CD4-positive, alpha-beta T cell treated with Interleukin-17A for 1 hour (primary cell): ENCODE results near the gene RELN.

Source experiments
- DNase-seq: peaks from one replicate; pipeline ENCODE4 v3.0.0-alpha.2; 2020

The RELN gene

GRCh38 chr7:103889451-103889850 lies 100.0 kb downstream of the RELN start:
- no peak for DNase-seq

GRCh38 chr7:103888603-103889153 lies 100.8 kb downstream of the RELN start:
- no peak for DNase-seq

- DNase-seq = no peak
Measured at GRCh38 chr7:103887853-103888602, 101.4 kb downstream of the RELN start.

- DNase-seq = no peak
Measured at GRCh38 chr7:103887050-103887449, 102.4 kb downstream of the RELN start.

- no peak for DNase-seq
Measured at GRCh38 chr7:103879928-103880600, 109.4 kb downstream of the RELN start.

GRCh38 chr7:103879411-103879810 lies 110.0 kb downstream of the RELN start:
- no peak for DNase-seq

- no peak for DNase-seq
Measured at GRCh38 chr7:103877565-103877964, 111.9 kb downstream of the RELN start.

GRCh38 chr7:103875718-103876117 lies 113.7 kb downstream of the RELN start:
- DNase-seq = no peak

- no peak for DNase-seq
Measured at GRCh38 chr7:103871473-103871872, 118.0 kb downstream of the RELN start.

GRCh38 chr7:103870664-103871063 lies 118.8 kb downstream of the RELN start:
- DNase-seq = no peak

- no peak for DNase-seq
Measured at GRCh38 chr7:103867874-103868273, 121.6 kb downstream of the RELN start.

- DNase-seq = no peak
Measured at GRCh38 chr7:103866919-103867318, 122.5 kb downstream of the RELN start.

GRCh38 chr7:103865442-103865841 lies 124.0 kb downstream of the RELN start:
- no peak for DNase-seq

- DNase-seq = no peak
Measured at GRCh38 chr7:103862302-103863035, 127.0 kb downstream of the RELN start.

GRCh38 chr7:103859709-103860108 lies 129.7 kb downstream of the RELN start:
- no peak for DNase-seq

- no peak for DNase-seq
Measured at GRCh38 chr7:103857435-103857834, 132.0 kb downstream of the RELN start.

GRCh38 chr7:103856929-103857328 lies 132.5 kb downstream of the RELN start:
- DNase-seq = no peak

GRCh38 chr7:103855671-103856070 lies 133.8 kb downstream of the RELN start:
- DNase-seq = no peak

GRCh38 chr7:103854611-103855010 lies 134.8 kb downstream of the RELN start:
- DNase-seq = no peak

GRCh38 chr7:103851357-103851756 lies 138.1 kb downstream of the RELN start:
- no peak for DNase-seq

GRCh38 chr7:103843689-103844480 lies 145.6 kb downstream of the RELN start:
- no peak for DNase-seq

GRCh38 chr7:103833401-103833800 lies 156.1 kb downstream of the RELN start:
- DNase-seq = no peak

- no peak for DNase-seq
Measured at GRCh38 chr7:103832438-103832837, 157.0 kb downstream of the RELN start.
